CD4-positive, alpha-beta T cell treated with Interleukin-17A for 4 hours (primary cell): ENCODE measurements around the gene ADAM19.

ENCODE experiments used
- DNase-seq: peaks from one replicate; pipeline ENCODE4 v3.0.0-alpha.2; 2020; ENCODE audit warnings: mixed read lengths

ADAM19 gene

GRCh38 chr5:157541447-157542118 lies 34.0 kb downstream of the ADAM19 start:
- DNase-seq = peak; percentile 38

GRCh38 chr5:157540707-157541446 lies 34.7 kb downstream of the ADAM19 start:
- DNase-seq = peak; percentile 52

GRCh38 chr5:157540124-157540523 lies 35.5 kb downstream of the ADAM19 start:
- DNase-seq = peak; percentile 22

- DNase-seq = no peak
Measured at GRCh38 chr5:157539503-157540022, 36.0 kb downstream of the ADAM19 start.

- no peak for DNase-seq
Measured at GRCh38 chr5:157538311-157538710, 37.3 kb downstream of the ADAM19 start.

GRCh38 chr5:157535042-157535865 lies 40.3 kb downstream of the ADAM19 start:
- DNase-seq = no peak

- DNase-seq = no peak
Measured at GRCh38 chr5:157533011-157533481, 42.5 kb downstream of the ADAM19 start.

GRCh38 chr5:157532022-157532421 lies 43.6 kb downstream of the ADAM19 start:
- no peak for DNase-seq

- no peak for DNase-seq
Measured at GRCh38 chr5:157530226-157530972, 45.2 kb downstream of the ADAM19 start.

GRCh38 chr5:157529002-157529401 lies 46.6 kb downstream of the ADAM19 start:
- DNase-seq = no peak

GRCh38 chr5:157528036-157528632 lies 47.4 kb downstream of the ADAM19 start:
- DNase-seq = no peak

GRCh38 chr5:157524887-157525286 lies 50.7 kb downstream of the ADAM19 start:
- no peak for DNase-seq

GRCh38 chr5:157523976-157524375 lies 51.6 kb downstream of the ADAM19 start:
- no peak for DNase-seq

- DNase-seq = no peak
Measured at GRCh38 chr5:157521704-157522029, 53.9 kb downstream of the ADAM19 start.

GRCh38 chr5:157520911-157521703 lies 54.5 kb downstream of the ADAM19 start:
- no peak for DNase-seq

GRCh38 chr5:157519579-157520253 lies 55.9 kb downstream of the ADAM19 start:
- DNase-seq = no peak

GRCh38 chr5:157518963-157519362 lies 56.6 kb downstream of the ADAM19 start:
- DNase-seq = no peak

- DNase-seq = no peak
Measured at GRCh38 chr5:157516626-157517325, 58.8 kb downstream of the ADAM19 start.

GRCh38 chr5:157516006-157516405 lies 59.6 kb downstream of the ADAM19 start:
- DNase-seq = peak; percentile 14

GRCh38 chr5:157514974-157515373 lies 60.6 kb downstream of the ADAM19 start:
- DNase-seq = no peak
